Pancreas (tissue), 10 donors: Measurements from ENCODE around the gene FLNC. TPM values are rescaled to one million over a fixed set of nuclear protein-coding genes. Genes with fewer than 3 reads are reported as not detected.
A peak's percentile ranks its signal among the peaks of the same experiment; 100 is the strongest.

Source experiments
- ATAC-seq, 4 donors: fragments of 200-7000 bp; cut with Tn5 transposase; one replicate each; pipeline versions ENCODE4 v1.8.0 to v1.9.1; 2020; ENCODE audit warnings: mild to moderate bottlenecking in 4 of 4, moderate library complexity in 4 of 4
- DNase-seq, 6 donors: peaks; one replicate each; pipeline ENCODE4 v3.0.0-alpha.2; 2020
- FAIRE-seq: peaks from 2 replicates; lab custom pipeline; 2012; peaks lifted over from hg19 to GRCh38; lab: Jason Lieb, UNC
- H3K27ac ChIP-seq, 4 donors: fragments of 200-600 bp; sonication (generic); 1 replicate in 3 of 4; 2 replicates in 1 of 4; pipeline versions ENCODE4 v1.5.0 to v1.8.0; 2020
- H3K27me3 ChIP-seq, 4 donors: fragments of 200-600 bp; one replicate each; pipeline ENCODE4 v1.8.0; 2021
- H3K36me3 ChIP-seq, 3 donors: fragments of 200-600 bp; sonication (generic) in 1 of 3; one replicate each; pipeline versions ENCODE4 v1.5.0 to v1.8.0; 2020 to 2021
- H3K4me1 ChIP-seq, 3 donors: fragments of 200-600 bp; one replicate each; pipeline ENCODE4 v1.8.0; 2021
- H3K4me3 ChIP-seq, 4 donors: fragments of 200-600 bp; sonication (generic) in 2 of 4; one replicate each; pipeline versions ENCODE4 v1.5.0 to v1.8.0; 2020 to 2021
- H3K9me3 ChIP-seq, 4 donors: fragments of 200-600 bp; one replicate each; pipeline ENCODE4 v1.8.0; 2021
- CTCF ChIP-seq, 4 donors: fragments of 200-600 bp; sonication (generic) in 3 of 4; IDR thresholded peaks; one replicate each; pipeline versions ENCODE4 v1.5.0 to v1.8.0; 2021; ENCODE audit warnings: antibody characterized with exemption in 4 of 4
- WGBS, 2 donors: extraction: QIAGEN DNeasy Blood & Tissue Kit; methylation state at CpG; one replicate each; pipeline ENCODE4 v1.1.7; 2013; 5-methylcytosine and 5-hydroxymethylcytosine counted together
- intact Hi-C, 3 donors: fragments of 100-400 bp; cut with DNase I; formaldehyde crosslinking; loops; one replicate each; pipeline versions ENCODE4 v1.11.1 to v1.14.2; 2022
- polyA plus RNA-seq, 2 donors: library from polyadenylated mRNA; stranded (reverse); fragments of 200-250 nt; gene quantifications; one replicate each; pipeline ENCODE4 v1.2.3, GENCODE V29; 2013
- total RNA-seq, 6 donors: library from RNA; stranded (reverse); fragmentation: NEBNext Ultra II Directional in 4 of 6; extraction: Animal tissue kit (Norgen Biotek cat#: 25700) in 4 of 6; gene quantifications; one replicate each; pipeline versions ENCODE4 v1.2.1 to v1.2.4, GENCODE V29; 2021 to 2023
- donor health status: healthy with polysubstance abuse.
- donor health status: DM: no; HTN: no; CAD: no; lungs with moderate emphysema.
- donor health status: DM: no; HTN: no; CAD: no.
- donor health status: control.
- donor health status: control.
- donor health status: Bipolar disorder and iron deficiency.
- donor health status: DM: yes; HTN: yes; CAD: no.
- donor health status: DM: no; HTN: no; CAD: no.
- donor health status: DM: no; HTN: no; CAD: no.
- donor health status: DM: yes; HTN: yes; CAD: no.

FLNC gene
- total RNA-seq (1 to 10 TPM in 3 of 6 donors, under 1 TPM in 3; 0.28 to 2.3 (median 1.0) TPM), polyA plus RNA-seq (1 to 10 TPM in 1 of 2 donors, under 1 TPM in 1; 0.82 to 2.1 TPM)

GRCh38 chr7:128830231-128831177, at the start of gene FLNC:
TSS of gene FLNC (plus strand) at chr7:128830406. CDS start at chr7:128830638, 232 bp downstream.
- 3 to 4% methylated on average over 90 to 109 of the region's 109 CpGs for WGBS, 2 donors
- intact Hi-C loops = no loop called here

GRCh38 chr7:128781126-128781525, 49.1 kb upstream of the FLNC start:
- H3K27ac ChIP-seq = no peak overlapping the region
- intact Hi-C loops = no loop called here
- FAIRE-seq = no peak
- H3K36me3 ChIP-seq = no peaks in the 10 kb centered on the region
- no peak for ATAC-seq
- no peaks in the 10 kb centered on the region for H3K9me3 ChIP-seq
- no peaks in the 10 kb centered on the region for H3K4me1 ChIP-seq
- H3K27me3 ChIP-seq = no peaks in the 10 kb centered on the region
- DNase-seq = no peak
- WGBS, 2 donors = 86 to 91% methylated on average over 5 of the region's 5 CpGs
- no peak overlapping the region for H3K4me3 ChIP-seq
- TF ChIP-seq CTCF (IDR thresholded peaks at IDR 0.05) = no peak

More at GRCh38 chr7:128830231-128831177, at the start of gene FLNC:
- no peak for FAIRE-seq
- Histone ChIP-seq H3K4me3 (peak within 1 kb of the TSS; percentile 5 to 44 (median 24)), H3K36me3 (no peaks in the 10 kb centered on the region), H3K27me3 (no peaks in the 10 kb centered on the region), H3K27ac (no peak within 1 kb of the TSS), H3K9me3 (no peaks in the 10 kb centered on the region), H3K4me1 (peaks cover 0 to 2% (median 0%) of the 10 kb centered on the region in 3 donors)
- DNase-seq = peak in 4 of 6 donors; percentile 27 to 83 (median 62)
- no peak for TF ChIP-seq CTCF (IDR thresholded peaks at IDR 0.05)
- ATAC-seq = peak; percentile 59 to 82 (median 74)

- FAIRE-seq (no peak), ATAC-seq (no peak), DNase-seq (no peak)
- Histone ChIP-seq H3K27me3 (no peaks in the 10 kb centered on the region), H3K36me3 (no peaks in the 10 kb centered on the region), H3K9me3 (no peaks in the 10 kb centered on the region), H3K4me3 (no peak overlapping the region), H3K4me1 (no peaks in the 10 kb centered on the region), H3K27ac (no peak overlapping the region)
- no peak for TF ChIP-seq CTCF (IDR thresholded peaks at IDR 0.05)
- intact Hi-C loops = no loop called here
- 58 to 73% methylated on average over 3 of the region's 3 CpGs for WGBS, 2 donors
Observed at GRCh38 chr7:128781851-128782250, 48.4 kb upstream of the FLNC start.

- intact Hi-C loops = no loop called here
- H3K36me3 ChIP-seq = no peaks in the 10 kb centered on the region
- DNase-seq = peak in 1 of 6 donors; percentile 34
- 52 to 57% methylated on average over 15 of the region's 15 CpGs for WGBS, 2 donors
- no peak overlapping the region for H3K27ac ChIP-seq
- TF ChIP-seq CTCF (IDR thresholded peaks at IDR 0.05) = no peak
- H3K4me1 ChIP-seq = no peaks in the 10 kb centered on the region
- ATAC-seq = peak in 3 of 4 donors; percentile 51 to 73 (median 51)
- no peak for FAIRE-seq
- no peak overlapping the region for H3K4me3 ChIP-seq
- no peaks in the 10 kb centered on the region for H3K9me3 ChIP-seq
- no peaks in the 10 kb centered on the region for H3K27me3 ChIP-seq
Observed at GRCh38 chr7:128783143-128783861, 46.9 kb upstream of the FLNC start.
